WTC11 (cell line): ENCODE data around the gene SOD2. TPM values are rescaled to one million over a fixed set of nuclear protein-coding genes. Genes with fewer than 3 reads are reported as not detected.

Experiments
- ATAC-seq: fragments of 200-7000 bp; cut with Tn5 transposase; 2 replicates; pipeline ENCODE4 v1.10.0; 2021; ENCODE audit warnings: mild to moderate bottlenecking, moderate library complexity
- CTCF ChIA-PET: fragments of 300-600 bp; sonication (Branson Sonifier 250); formaldehyde crosslinking; loops from one replicate; lab custom pipeline; 2021; ENCODE audit warnings: antibody characterized with exemption; lab: Charles Lee
- POLR2A ChIA-PET: fragments of 350-600 bp; sonication (Branson Sonifier 250); formaldehyde crosslinking; loops from one replicate; lab custom pipeline; 2021; ENCODE audit warnings: antibody characterized with exemption; lab: Charles Lee
- DNase-seq: peaks from one replicate; pipeline ENCODE4 v3.0.0; 2021; ENCODE audit warnings: low spot score
- H3K27ac Mint-ChIP-seq: 2 replicates; pipeline ENCODE4 v1.8.0; 2021; ENCODE audit warnings: mixed read lengths
- H3K27me3 Mint-ChIP-seq: 2 replicates; pipeline ENCODE4 v1.8.0; 2021; ENCODE audit warnings: low read depth, mild to moderate bottlenecking, moderate library complexity, mixed read lengths
- H3K36me3 Mint-ChIP-seq: 2 replicates; pipeline ENCODE4 v1.8.0; 2021; ENCODE audit warnings: mixed read lengths
- H3K4me1 Mint-ChIP-seq: 2 replicates; pipeline ENCODE4 v1.8.0; 2022; ENCODE audit warnings: mixed read lengths
- H3K4me3 Mint-ChIP-seq: 2 replicates; pipeline ENCODE4 v1.8.0; 2021; ENCODE audit warnings: mild to moderate bottlenecking, moderate library complexity, mixed read lengths
- H3K9me3 Mint-ChIP-seq: 2 replicates; pipeline ENCODE4 v1.8.0; 2021; ENCODE audit warnings: mixed read lengths
- CBFB ChIP-seq: sonication (generic); formaldehyde crosslinking; IDR thresholded peaks from 2 replicates; pipeline ENCODE4 v1.8.1; 2022; ENCODE audit warnings: mild to moderate bottlenecking, low read depth, missing genetic modification reagents
- ESRRA ChIP-seq: sonication (generic); formaldehyde crosslinking; IDR thresholded peaks from 2 replicates; pipeline ENCODE4 v1.8.1; 2022; ENCODE audit warnings: mild to moderate bottlenecking, missing genetic modification reagents, borderline replicate concordance
- FOXJ3 ChIP-seq: sonication (generic); formaldehyde crosslinking; IDR thresholded peaks from 2 replicates; pipeline ENCODE4 v1.9.0; 2021; ENCODE audit warnings: missing genetic modification reagents, mild to moderate bottlenecking, borderline replicate concordance
- JAZF1 ChIP-seq: fragments of 250-450 bp; sonication (Bioruptor Pico); IDR thresholded peaks from 2 replicates; pipeline ENCODE4 v1.9.0; 2021; ENCODE audit warnings: moderate library complexity, mild to moderate bottlenecking, inconsistent platforms
- MYBL2 ChIP-seq: sonication (generic); formaldehyde crosslinking; IDR thresholded peaks from 2 replicates; pipeline ENCODE4 v1.8.1; 2023; ENCODE audit warnings: mild to moderate bottlenecking, moderate library complexity, missing genetic modification reagents
- NFATC4 ChIP-seq: fragments of 250-450 bp; sonication (Bioruptor Pico); IDR thresholded peaks from 2 replicates; pipeline ENCODE4 v1.9.0; 2021; ENCODE audit warnings: mild to moderate bottlenecking
- NR2C2 ChIP-seq: sonication (generic); formaldehyde crosslinking; IDR thresholded peaks from 2 replicates; pipeline ENCODE4 v1.8.0; 2022; ENCODE audit warnings: mild to moderate bottlenecking, missing genetic modification reagents
- SMAD3 ChIP-seq: sonication (generic); formaldehyde crosslinking; IDR thresholded peaks from 2 replicates; pipeline ENCODE4 v1.8.0; 2022; ENCODE audit warnings: missing genetic modification reagents, mild to moderate bottlenecking, borderline replicate concordance
- SMAD4 ChIP-seq: sonication (generic); formaldehyde crosslinking; IDR thresholded peaks from 2 replicates; pipeline ENCODE4 v1.8.0; 2022; ENCODE audit warnings: mild to moderate bottlenecking, missing genetic modification reagents
- TP53 ChIP-seq: sonication (generic); formaldehyde crosslinking; IDR thresholded peaks from 2 replicates; pipeline ENCODE4 v1.8.1; 2023; ENCODE audit warnings: mild to moderate bottlenecking, missing genetic modification reagents
- ZNF317 ChIP-seq: sonication (generic); formaldehyde crosslinking; IDR thresholded peaks from 2 replicates; pipeline ENCODE4 v1.8.1; 2023; ENCODE audit warnings: low read depth, mild to moderate bottlenecking, moderate library complexity, missing genetic modification reagents, borderline replicate concordance
- ZNF671 ChIP-seq: fragments of 250-450 bp; sonication (Bioruptor Pico); IDR thresholded peaks from 2 replicates; pipeline ENCODE4 v1.8.0; 2021; ENCODE audit warnings: mild to moderate bottlenecking
- total RNA-seq: library from RNA; stranded (reverse); gene quantifications from 3 replicates; pipeline ENCODE4 v1.2.3, GENCODE V29; 2021
- TF ChIP-seq, protein P1 (sequence below): sonication (generic); formaldehyde crosslinking; IDR thresholded peaks from 2 replicates; pipeline ENCODE4 v1.8.1; 2022; ENCODE audit warnings: missing genetic modification reagents, borderline replicate concordance
- TF ChIP-seq, protein P2 (sequence below): sonication (generic); formaldehyde crosslinking; IDR thresholded peaks from 2 replicates; pipeline ENCODE4 v1.8.1; 2022; ENCODE audit warnings: mild to moderate bottlenecking, moderate library complexity, missing genetic modification reagents
- TF ChIP-seq, protein P3 (sequence below): sonication (generic); formaldehyde crosslinking; IDR thresholded peaks from 2 replicates; pipeline ENCODE4 v1.8.1; 2022; ENCODE audit warnings: low read depth, missing genetic modification reagents, borderline replicate concordance
- TF ChIP-seq, protein P4 (sequence below): sonication (generic); formaldehyde crosslinking; IDR thresholded peaks from 2 replicates; pipeline ENCODE4 v1.8.1; 2023; ENCODE audit warnings: mild to moderate bottlenecking, missing genetic modification reagents
- TF ChIP-seq, protein P5 (sequence below): fragments of 250-450 bp; sonication (Bioruptor Pico); conservative IDR thresholded peaks from 2 replicates; pipeline ENCODE4 v1.9.0; 2021; ENCODE audit warnings: mild to moderate bottlenecking
- TF ChIP-seq, protein P6 (sequence below): sonication (generic); formaldehyde crosslinking; IDR thresholded peaks from 2 replicates; pipeline ENCODE4 v1.8.1; 2023; ENCODE audit warnings: mild to moderate bottlenecking, missing genetic modification reagents, borderline replicate concordance
- TF ChIP-seq, protein P7 (sequence below): fragments of 250-450 bp; sonication (Bioruptor Pico); IDR thresholded peaks from 2 replicates; pipeline ENCODE4 v1.8.0; 2021; ENCODE audit warnings: mild to moderate bottlenecking

SOD2 gene
- total RNA-seq, 1 experiment from 2014 or later: 82.6 TPM

DNA sequence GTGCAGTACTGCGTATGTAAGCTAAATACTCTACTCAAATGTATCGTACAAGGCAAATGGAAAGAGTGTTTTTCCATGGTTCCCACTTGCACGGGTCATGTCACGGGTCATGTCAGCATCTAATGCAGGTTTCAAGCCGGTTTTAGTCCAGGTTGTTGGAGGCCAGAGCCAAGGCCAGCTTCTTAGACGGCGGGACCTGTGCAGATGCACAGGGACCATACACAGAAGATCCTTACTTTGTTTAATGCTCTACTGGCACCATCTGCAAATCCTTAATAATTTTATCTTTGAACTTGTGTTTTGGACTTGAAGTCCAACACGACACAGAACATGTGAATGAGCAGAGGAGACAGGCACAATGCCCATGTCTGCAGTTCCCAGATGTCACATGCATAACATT lies 42.7 kb downstream of the SOD2 start (continued):
- TF ChIP-seq, protein P1, sequence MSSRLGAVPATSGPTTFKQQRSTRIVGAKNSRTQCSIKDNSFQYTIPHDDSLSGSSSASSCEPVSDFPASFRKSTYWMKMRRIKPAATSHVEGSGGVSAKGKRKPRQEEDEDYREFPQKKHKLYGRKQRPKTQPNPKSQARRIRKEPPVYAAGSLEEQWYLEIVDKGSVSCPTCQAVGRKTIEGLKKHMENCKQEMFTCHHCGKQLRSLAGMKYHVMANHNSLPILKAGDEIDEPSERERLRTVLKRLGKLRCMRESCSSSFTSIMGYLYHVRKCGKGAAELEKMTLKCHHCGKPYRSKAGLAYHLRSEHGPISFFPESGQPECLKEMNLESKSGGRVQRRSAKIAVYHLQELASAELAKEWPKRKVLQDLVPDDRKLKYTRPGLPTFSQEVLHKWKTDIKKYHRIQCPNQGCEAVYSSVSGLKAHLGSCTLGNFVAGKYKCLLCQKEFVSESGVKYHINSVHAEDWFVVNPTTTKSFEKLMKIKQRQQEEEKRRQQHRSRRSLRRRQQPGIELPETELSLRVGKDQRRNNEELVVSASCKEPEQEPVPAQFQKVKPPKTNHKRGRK (CRISPR knock-in tag): no peak

DNA sequence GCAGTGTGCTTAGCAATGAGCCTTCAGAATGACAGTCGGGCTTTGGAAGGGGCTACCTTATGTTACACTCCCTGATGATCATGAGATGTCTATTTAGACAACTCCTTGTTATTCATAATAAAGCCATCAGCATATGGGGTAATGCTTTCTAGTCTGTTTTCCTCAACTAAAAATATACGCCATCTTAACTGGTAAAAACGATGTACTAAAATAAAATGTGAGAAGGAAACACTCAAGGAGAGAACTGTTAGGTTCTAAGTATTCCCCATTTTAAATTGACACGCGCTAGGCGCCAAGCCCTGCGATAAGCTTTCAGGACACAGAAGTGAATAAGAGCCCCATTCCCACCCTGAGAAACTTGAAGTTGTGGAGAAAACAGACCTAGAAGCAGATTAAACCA lies 43.6 kb downstream of the SOD2 start:
- no peak overlapping the region for H3K27ac Mint-ChIP-seq
- no peaks in the 10 kb centered on the region for H3K36me3 Mint-ChIP-seq
- H3K4me3 Mint-ChIP-seq: no peak overlapping the region

More for the DNA sequence above, 43.6 kb downstream of the SOD2 start:
- POLR2A ChIA-PET: no interaction called here
- DNase-seq: no peak
- TF ChIP-seq, protein P2, sequence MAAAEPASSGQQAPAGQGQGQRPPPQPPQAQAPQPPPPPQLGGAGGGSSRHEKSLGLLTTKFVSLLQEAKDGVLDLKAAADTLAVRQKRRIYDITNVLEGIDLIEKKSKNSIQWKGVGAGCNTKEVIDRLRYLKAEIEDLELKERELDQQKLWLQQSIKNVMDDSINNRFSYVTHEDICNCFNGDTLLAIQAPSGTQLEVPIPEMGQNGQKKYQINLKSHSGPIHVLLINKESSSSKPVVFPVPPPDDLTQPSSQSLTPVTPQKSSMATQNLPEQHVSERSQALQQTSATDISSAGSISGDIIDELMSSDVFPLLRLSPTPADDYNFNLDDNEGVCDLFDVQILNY (CRISPR knock-in tag): no peak
- TF ChIP-seq CBFB (CRISPR knock-in tag) (no peak), NR2C2 (no peak), SMAD4 (no peak), ZNF671 (CRISPR knock-in tag) (no peak), MYBL2 (no peak), SMAD3 (CRISPR knock-in tag) (no peak), ZNF317 (no peak), ESRRA (no peak), NFATC4 (CRISPR knock-in tag) (no peak), JAZF1 (no peak), TP53 (CRISPR knock-in tag) (no peak), FOXJ3 (no peak)
- TF ChIP-seq, protein P3, sequence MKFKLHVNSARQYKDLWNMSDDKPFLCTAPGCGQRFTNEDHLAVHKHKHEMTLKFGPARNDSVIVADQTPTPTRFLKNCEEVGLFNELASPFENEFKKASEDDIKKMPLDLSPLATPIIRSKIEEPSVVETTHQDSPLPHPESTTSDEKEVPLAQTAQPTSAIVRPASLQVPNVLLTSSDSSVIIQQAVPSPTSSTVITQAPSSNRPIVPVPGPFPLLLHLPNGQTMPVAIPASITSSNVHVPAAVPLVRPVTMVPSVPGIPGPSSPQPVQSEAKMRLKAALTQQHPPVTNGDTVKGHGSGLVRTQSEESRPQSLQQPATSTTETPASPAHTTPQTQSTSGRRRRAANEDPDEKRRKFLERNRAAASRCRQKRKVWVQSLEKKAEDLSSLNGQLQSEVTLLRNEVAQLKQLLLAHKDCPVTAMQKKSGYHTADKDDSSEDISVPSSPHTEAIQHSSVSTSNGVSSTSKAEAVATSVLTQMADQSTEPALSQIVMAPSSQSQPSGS (CRISPR knock-in tag): no peak
- TF ChIP-seq, protein P4, sequence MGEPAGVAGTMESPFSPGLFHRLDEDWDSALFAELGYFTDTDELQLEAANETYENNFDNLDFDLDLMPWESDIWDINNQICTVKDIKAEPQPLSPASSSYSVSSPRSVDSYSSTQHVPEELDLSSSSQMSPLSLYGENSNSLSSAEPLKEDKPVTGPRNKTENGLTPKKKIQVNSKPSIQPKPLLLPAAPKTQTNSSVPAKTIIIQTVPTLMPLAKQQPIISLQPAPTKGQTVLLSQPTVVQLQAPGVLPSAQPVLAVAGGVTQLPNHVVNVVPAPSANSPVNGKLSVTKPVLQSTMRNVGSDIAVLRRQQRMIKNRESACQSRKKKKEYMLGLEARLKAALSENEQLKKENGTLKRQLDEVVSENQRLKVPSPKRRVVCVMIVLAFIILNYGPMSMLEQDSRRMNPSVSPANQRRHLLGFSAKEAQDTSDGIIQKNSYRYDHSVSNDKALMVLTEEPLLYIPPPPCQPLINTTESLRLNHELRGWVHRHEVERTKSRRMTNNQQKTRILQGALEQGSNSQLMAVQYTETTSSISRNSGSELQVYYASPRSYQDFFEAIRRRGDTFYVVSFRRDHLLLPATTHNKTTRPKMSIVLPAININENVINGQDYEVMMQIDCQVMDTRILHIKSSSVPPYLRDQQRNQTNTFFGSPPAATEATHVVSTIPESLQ: no peak
- TF ChIP-seq, protein P5, sequence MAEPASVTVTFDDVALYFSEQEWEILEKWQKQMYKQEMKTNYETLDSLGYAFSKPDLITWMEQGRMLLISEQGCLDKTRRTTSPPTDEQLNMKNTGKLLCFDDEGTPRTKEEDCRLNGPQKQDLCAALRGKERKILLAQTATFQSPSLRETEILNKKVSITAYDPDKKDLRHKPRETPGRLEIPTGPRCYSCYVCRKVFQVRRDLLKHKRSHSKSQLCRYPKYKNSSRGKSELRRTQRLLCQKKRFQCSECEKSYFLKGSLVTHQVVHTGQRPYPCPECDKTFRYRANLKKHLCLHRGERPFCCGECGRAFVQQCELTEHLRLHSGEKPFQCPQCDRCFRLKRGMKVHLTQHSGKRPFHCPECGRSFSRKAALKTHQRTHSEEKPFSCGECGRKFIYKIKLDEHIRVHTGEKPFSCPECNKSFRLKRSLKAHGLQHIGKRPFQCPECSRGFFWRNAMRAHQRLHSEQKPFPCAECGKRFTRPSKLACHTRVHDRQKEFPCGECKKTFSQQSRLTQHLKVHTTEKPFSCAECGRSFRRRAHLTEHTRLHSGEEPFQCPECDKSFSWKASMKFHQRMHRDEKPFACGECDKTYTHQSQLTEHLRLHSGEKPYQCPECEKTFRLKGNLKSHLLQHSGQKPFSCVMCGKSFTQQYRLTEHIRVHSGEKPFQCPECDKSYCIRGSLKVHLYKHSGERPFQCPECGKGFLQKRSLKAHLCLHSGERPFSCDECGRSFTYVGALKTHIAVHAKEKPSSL (CRISPR knock-in tag): no peak
- TF ChIP-seq, protein P6, sequence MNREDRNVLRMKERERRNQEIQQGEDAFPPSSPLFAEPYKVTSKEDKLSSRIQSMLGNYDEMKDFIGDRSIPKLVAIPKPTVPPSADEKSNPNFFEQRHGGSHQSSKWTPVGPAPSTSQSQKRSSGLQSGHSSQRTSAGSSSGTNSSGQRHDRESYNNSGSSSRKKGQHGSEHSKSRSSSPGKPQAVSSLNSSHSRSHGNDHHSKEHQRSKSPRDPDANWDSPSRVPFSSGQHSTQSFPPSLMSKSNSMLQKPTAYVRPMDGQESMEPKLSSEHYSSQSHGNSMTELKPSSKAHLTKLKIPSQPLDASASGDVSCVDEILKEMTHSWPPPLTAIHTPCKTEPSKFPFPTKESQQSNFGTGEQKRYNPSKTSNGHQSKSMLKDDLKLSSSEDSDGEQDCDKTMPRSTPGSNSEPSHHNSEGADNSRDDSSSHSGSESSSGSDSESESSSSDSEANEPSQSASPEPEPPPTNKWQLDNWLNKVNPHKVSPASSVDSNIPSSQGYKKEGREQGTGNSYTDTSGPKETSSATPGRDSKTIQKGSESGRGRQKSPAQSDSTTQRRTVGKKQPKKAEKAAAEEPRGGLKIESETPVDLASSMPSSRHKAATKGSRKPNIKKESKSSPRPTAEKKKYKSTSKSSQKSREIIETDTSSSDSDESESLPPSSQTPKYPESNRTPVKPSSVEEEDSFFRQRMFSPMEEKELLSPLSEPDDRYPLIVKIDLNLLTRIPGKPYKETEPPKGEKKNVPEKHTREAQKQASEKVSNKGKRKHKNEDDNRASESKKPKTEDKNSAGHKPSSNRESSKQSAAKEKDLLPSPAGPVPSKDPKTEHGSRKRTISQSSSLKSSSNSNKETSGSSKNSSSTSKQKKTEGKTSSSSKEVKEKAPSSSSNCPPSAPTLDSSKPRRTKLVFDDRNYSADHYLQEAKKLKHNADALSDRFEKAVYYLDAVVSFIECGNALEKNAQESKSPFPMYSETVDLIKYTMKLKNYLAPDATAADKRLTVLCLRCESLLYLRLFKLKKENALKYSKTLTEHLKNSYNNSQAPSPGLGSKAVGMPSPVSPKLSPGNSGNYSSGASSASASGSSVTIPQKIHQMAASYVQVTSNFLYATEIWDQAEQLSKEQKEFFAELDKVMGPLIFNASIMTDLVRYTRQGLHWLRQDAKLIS (CRISPR knock-in tag): no peak
- TF ChIP-seq, protein P7, sequence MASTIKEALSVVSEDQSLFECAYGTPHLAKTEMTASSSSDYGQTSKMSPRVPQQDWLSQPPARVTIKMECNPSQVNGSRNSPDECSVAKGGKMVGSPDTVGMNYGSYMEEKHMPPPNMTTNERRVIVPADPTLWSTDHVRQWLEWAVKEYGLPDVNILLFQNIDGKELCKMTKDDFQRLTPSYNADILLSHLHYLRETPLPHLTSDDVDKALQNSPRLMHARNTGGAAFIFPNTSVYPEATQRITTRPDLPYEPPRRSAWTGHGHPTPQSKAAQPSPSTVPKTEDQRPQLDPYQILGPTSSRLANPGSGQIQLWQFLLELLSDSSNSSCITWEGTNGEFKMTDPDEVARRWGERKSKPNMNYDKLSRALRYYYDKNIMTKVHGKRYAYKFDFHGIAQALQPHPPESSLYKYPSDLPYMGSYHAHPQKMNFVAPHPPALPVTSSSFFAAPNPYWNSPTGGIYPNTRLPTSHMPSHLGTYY (CRISPR knock-in tag): no peak
- Mint-ChIP-seq H3K27me3 (no peaks in the 10 kb centered on the region), H3K4me1 (no peaks in the 10 kb centered on the region), H3K9me3 (no peaks in the 10 kb centered on the region)
- CTCF ChIA-PET: no interaction called here
- no peak for ATAC-seq
